Keratinocyte (primary cell): ENCODE results near the gene POLD4. TPM values are rescaled to one million over a fixed set of nuclear protein-coding genes. Genes with fewer than 3 reads are reported as not detected.

Experiments used
- DNase-seq: peaks from one replicate; pipeline ENCODE4 v3.0.0-alpha.2; 2011; ENCODE audit warnings: low read depth, missing footprints, low spot score
- FAIRE-seq: peaks from 2 replicates; lab custom pipeline; 2011; peaks lifted over from hg19 to GRCh38; lab: Jason Lieb, UNC
- H2AFZ ChIP-seq: 2 replicates; pipeline ENCODE4 v1.6.0; 2012; ENCODE audit warnings: low read length, control low read depth, inconsistent platforms; ENCODE audit not compliant: control insufficient read depth
- H3K27ac ChIP-seq: 2 replicates; pipeline ENCODE4 v1.5.1; 2011; ENCODE audit warnings: low read length; ENCODE audit not compliant: control insufficient read depth, insufficient read depth
- H3K27me3 ChIP-seq: 3 replicates; pipeline ENCODE4 v1.6.0; 2011; ENCODE audit warnings: low read length; ENCODE audit not compliant: control insufficient read depth, insufficient read depth; ENCODE audit errors: extremely low read depth
- H3K36me3 ChIP-seq, 2 experiments: 2 replicates in 1 of 2; 3 replicates in 1 of 2; pipeline ENCODE4 v1.5.1; 2011; ENCODE audit warnings: low read length in 2 of 2, mild to moderate bottlenecking in 1 of 2; ENCODE audit not compliant: control insufficient read depth in 2 of 2, insufficient read depth in 2 of 2; ENCODE audit errors: extremely low read depth in 1 of 2
- H3K4me1 ChIP-seq: 3 replicates; pipeline ENCODE4 v1.5.1; 2011; ENCODE audit warnings: low read length; ENCODE audit not compliant: control insufficient read depth, insufficient read depth; ENCODE audit errors: extremely low read depth
- H3K4me2 ChIP-seq: 3 replicates; pipeline ENCODE4 v1.6.0; 2011; ENCODE audit warnings: low read depth, low read length; ENCODE audit not compliant: control insufficient read depth, insufficient read depth; ENCODE audit errors: extremely low read depth
- H3K4me3 ChIP-seq, 3 experiments: fragments of 200-600 bp in 1 of 3; sonication (generic) in 1 of 3; 2 replicates in 2 of 3; 3 replicates in 1 of 3; pipeline ENCODE4 v1.5.1; 2011 to 2016; ENCODE audit warnings: low read length in 3 of 3, mild to moderate bottlenecking in 3 of 3, control low read depth in 2 of 3, inconsistent platforms in 1 of 3, low read depth in 1 of 3, mixed read lengths in 1 of 3, mixed run types in 1 of 3, moderate library complexity in 1 of 3; ENCODE audit not compliant: control insufficient read depth in 2 of 3, insufficient read depth in 2 of 3; ENCODE audit errors: extremely low read depth in 1 of 3
- H3K79me2 ChIP-seq: 2 replicates; pipeline ENCODE4 v1.6.0; 2012; ENCODE audit warnings: low read length; ENCODE audit not compliant: control insufficient read depth, insufficient read depth
- H3K9ac ChIP-seq: 3 replicates; pipeline ENCODE4 v1.6.0; 2011; ENCODE audit warnings: low read length; ENCODE audit not compliant: control insufficient read depth, insufficient read depth; ENCODE audit errors: extremely low read depth
- H3K9me1 ChIP-seq: 3 replicates; pipeline ENCODE4 v1.6.0; 2011; ENCODE audit warnings: low read length; ENCODE audit not compliant: control insufficient read depth, insufficient read depth; ENCODE audit errors: extremely low read depth
- H3K9me3 ChIP-seq: 2 replicates; pipeline ENCODE4 v1.5.1; 2012; ENCODE audit warnings: low read depth, low read length; ENCODE audit not compliant: control insufficient read depth
- H4K20me1 ChIP-seq: 3 replicates; pipeline ENCODE4 v1.6.0; 2011; ENCODE audit warnings: low read length; ENCODE audit not compliant: control insufficient read depth, insufficient read depth; ENCODE audit errors: extremely low read depth
- EZH2 ChIP-seq: IDR thresholded peaks from one replicate; pipeline ENCODE4 v1.6.1; 2012; ENCODE audit warnings: inconsistent platforms, mild to moderate bottlenecking, low read length, moderate library complexity
- dilution Hi-C: fragments of 300-500 bp; cut with MboI; formaldehyde crosslinking; loops from one replicate; pipeline ENCODE4 v1.7.0; 2020; ENCODE audit warnings: low sequenced_read_pairs; ENCODE audit not compliant: extremely low pct_ligation_motif_present
- polyA plus RNA-seq, 5 experiments: library from polyadenylated mRNA; depleted of rRNA in 3 of 5; stranded (reverse) in 3 of 5; stranded (forward) in 1 of 5; unstranded in 1 of 5; fragments of >200 nt; gene quantifications; 1 replicate in 1 of 5; 2 replicates in 3 of 5; 3 replicates in 1 of 5; pipeline versions ENCODE4 v1.2.1 to v1.2.3, GENCODE V29; 2011 to 2012; ENCODE audit warnings: missing spikeins in 2 of 5, low read depth in 1 of 5, low replicate concordance in 1 of 5
- TF ChIP-seq, protein P1 (sequence below), 3 experiments: IDR thresholded peaks in 1 of 3; conservative IDR thresholded peaks in 1 of 3; optimal IDR thresholded peaks in 1 of 3; 2 replicates in 2 of 3; 3 replicates in 1 of 3; pipeline versions ENCODE3 to v1.5.1; 2011; ENCODE audit warnings: low read length in 3 of 3, mild to moderate bottlenecking in 3 of 3, moderate library complexity in 2 of 3, control low read depth in 1 of 3, inconsistent platforms in 1 of 3; ENCODE audit not compliant: insufficient read depth in 2 of 3; ENCODE audit errors: extremely low read depth in 1 of 3

Gene POLD4
- polyA plus RNA-seq, 1 donor (not counting 4 experiments of a cell fraction or from before 2014, with no cell fraction given) = 35.7 TPM

DNA sequence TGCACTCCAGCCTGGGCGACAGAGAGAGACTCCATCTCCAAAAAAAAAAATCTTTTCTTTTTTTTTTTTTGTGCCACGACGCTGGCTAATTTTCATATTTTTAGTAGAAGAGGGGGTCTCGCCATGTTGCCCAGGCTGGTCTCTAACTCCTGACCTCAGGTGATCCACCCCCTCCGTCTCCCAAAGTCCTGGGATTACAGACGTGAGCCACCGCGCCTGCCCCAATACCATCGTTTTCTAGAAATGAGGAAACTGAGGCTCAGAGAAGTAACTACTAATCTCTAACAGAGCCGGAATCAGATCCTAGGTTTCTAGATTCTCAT is 36.5 kb downstream of the POLD4 start:
- Histone ChIP-seq H3K9ac (peak overlapping the region; percentile 80), H3K27me3 (no peaks in the 10 kb centered on the region), H3K27ac (peak overlapping the region; percentile 58), H3K4me3 (peak overlapping the region; percentile 81 to 94 (median 82)), H3K9me1 (no peaks in the 10 kb centered on the region), H3K79me2 (peaks cover 5% of the 10 kb centered on the region), H2AFZ (peak overlapping the region; percentile 78), H3K4me1 (peaks cover 42% of the 10 kb centered on the region), H3K9me3 (no peaks in the 10 kb centered on the region), H3K4me2 (peak overlapping the region; percentile 100), H4K20me1 (no peaks in the 10 kb centered on the region), H3K36me3 (peaks cover 0 to 3% of the 10 kb centered on the region in 2 experiments)
- FAIRE-seq (no peak), DNase-seq (no peak)
- TF ChIP-seq, protein P1, sequence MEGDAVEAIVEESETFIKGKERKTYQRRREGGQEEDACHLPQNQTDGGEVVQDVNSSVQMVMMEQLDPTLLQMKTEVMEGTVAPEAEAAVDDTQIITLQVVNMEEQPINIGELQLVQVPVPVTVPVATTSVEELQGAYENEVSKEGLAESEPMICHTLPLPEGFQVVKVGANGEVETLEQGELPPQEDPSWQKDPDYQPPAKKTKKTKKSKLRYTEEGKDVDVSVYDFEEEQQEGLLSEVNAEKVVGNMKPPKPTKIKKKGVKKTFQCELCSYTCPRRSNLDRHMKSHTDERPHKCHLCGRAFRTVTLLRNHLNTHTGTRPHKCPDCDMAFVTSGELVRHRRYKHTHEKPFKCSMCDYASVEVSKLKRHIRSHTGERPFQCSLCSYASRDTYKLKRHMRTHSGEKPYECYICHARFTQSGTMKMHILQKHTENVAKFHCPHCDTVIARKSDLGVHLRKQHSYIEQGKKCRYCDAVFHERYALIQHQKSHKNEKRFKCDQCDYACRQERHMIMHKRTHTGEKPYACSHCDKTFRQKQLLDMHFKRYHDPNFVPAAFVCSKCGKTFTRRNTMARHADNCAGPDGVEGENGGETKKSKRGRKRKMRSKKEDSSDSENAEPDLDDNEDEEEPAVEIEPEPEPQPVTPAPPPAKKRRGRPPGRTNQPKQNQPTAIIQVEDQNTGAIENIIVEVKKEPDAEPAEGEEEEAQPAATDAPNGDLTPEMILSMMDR (optimal IDR thresholded peaks at IDR 0.05 in 1 of 3, IDR thresholded peaks at IDR 0.05 in 1 of 3, conservative IDR thresholded peaks at IDR 0.05 in 1 of 3; ENCODE audit: extremely low read depth in 1 of 3, insufficient read depth in 2 of 3, low read length in 3 of 3) = no peak
- TF ChIP-seq EZH2 = no peak
- dilution Hi-C loops = no loop called here

GRCh38 chr11:67315325-67315909 is 37.9 kb downstream of the POLD4 start:
- Histone ChIP-seq H2AFZ (no peak overlapping the region), H3K9me1 (no peaks in the 10 kb centered on the region), H3K27me3 (no peaks in the 10 kb centered on the region), H3K36me3 (no peaks in the 10 kb centered on the region), H3K79me2 (peaks cover 5% of the 10 kb centered on the region), H3K9me3 (no peaks in the 10 kb centered on the region), H3K4me3 (no peak overlapping the region), H4K20me1 (no peaks in the 10 kb centered on the region), H3K4me2 (no peak overlapping the region), H3K9ac (no peak overlapping the region), H3K27ac (no peak overlapping the region), H3K4me1 (peaks cover 56% of the 10 kb centered on the region)
- no peak for FAIRE-seq
- TF ChIP-seq, protein P1 (optimal IDR thresholded peaks at IDR 0.05 in 1 of 3, IDR thresholded peaks at IDR 0.05 in 1 of 3, conservative IDR thresholded peaks at IDR 0.05 in 1 of 3; ENCODE audit: extremely low read depth in 1 of 3, insufficient read depth in 2 of 3, low read length in 3 of 3) = no peak
- TF ChIP-seq EZH2 = no peak
- dilution Hi-C loops = no loop called here
- DNase-seq = no peak
